ENCODE measurements around the gene RAB40AL.

The RAB40AL gene

DNA sequence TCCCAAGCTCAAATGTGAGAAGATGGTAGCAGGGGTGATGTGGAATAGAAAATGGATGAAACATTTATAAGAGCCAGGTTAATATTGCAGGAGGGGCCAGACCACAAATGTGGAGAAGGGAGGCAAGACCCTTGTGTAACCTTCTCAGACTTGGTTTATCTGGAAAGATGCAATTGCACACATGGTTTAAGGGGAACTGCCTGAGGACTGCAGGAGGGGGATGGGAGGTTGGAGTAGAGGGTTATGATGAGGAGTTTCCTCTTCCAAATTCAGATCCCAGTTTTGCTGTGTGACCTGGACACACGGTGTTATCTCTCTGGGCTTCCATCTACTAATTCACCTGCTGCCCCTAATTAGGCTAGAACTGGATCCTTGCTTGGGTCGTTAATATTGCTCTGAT lies 46.1 kb downstream of the RAB40AL start:
- no peak for DNase-seq

DNA sequence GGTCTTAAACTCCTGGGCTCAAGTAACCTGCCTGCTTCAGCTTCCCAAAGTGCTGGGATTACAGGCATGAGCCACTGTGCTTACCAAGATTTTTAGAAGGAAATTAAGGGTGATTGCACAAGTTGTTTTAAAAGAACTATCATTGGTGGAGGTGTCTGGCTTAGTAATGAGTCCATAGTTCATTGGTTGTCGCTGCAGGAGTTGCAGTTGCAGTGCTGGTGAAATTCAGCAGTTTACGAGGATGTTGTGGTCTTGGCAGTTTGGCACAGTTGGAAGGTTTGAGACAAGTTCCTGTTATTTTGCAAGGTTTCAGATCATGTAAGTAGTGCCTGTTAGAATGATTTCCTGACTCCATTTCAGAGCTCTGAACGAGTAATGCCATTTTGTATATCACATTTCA lies 48.1 kb downstream of the RAB40AL start:
- DNase-seq, result no peak
